Measurements from ENCODE around the gene GIGYF2.

- TF ChIP-seq ZNF274 (IDR thresholded peaks at IDR 0.05; ENCODE audit: low read depth, low read length) (no peak), YY1 (IDR thresholded peaks at IDR 0.05; ENCODE audit: insufficient read depth, insufficient read length) (no peak)
Observed at GRCh38 chr2:232714969-232715368, 17.8 kb downstream of the GIGYF2 start.
